K562 (cell line): ENCODE results near the gene TUBD1. TPM values are rescaled to one million over a fixed set of nuclear protein-coding genes. Genes with fewer than 3 reads are reported as not detected.
A peak's percentile ranks its signal among the peaks of the same experiment; 100 is the strongest.

Experiments
- CBX2 ChIP-seq: fragments of 200-600 bp; sonication (generic); IDR thresholded peaks from one replicate; pipeline ENCODE4 v1.6.1; 2012; ENCODE audit warnings: mild to moderate bottlenecking, low read length, inconsistent platforms; ENCODE audit not compliant: insufficient read depth, poor library complexity, severe bottlenecking
- CEBPG ChIP-seq, 3 experiments: fragments of 200-800 bp in 1 of 3; sonication (Bioruptor generic) in 1 of 3; sonication (generic) in 1 of 3; formaldehyde crosslinking in 1 of 3; IDR thresholded peaks in 2 of 3; conservative IDR thresholded peaks in 1 of 3; 2 replicates each; pipeline versions ENCODE4 v1.6.1 to v1.8.0; 2016 to 2022; ENCODE audit warnings: missing compliant biosample characterization in 2 of 3, missing genetic modification characterization in 2 of 3, mild to moderate bottlenecking in 1 of 3, missing genetic modification reagents in 1 of 3
- CREB1 ChIP-seq, 2 experiments: sonication (generic) in 1 of 2; formaldehyde crosslinking in 1 of 2; IDR thresholded peaks; 2 replicates each; pipeline versions ENCODE4 v1.6.1 to v1.8.0; 2012 to 2022; ENCODE audit warnings: inconsistent platforms in 1 of 2, mild to moderate bottlenecking in 1 of 2, missing genetic modification reagents in 1 of 2, moderate library complexity in 1 of 2
- HMGN3 ChIP-seq: IDR thresholded peaks from 2 replicates; pipeline ENCODE4 v1.6.1; 2011; ENCODE audit warnings: borderline replicate concordance, low read depth, mild to moderate bottlenecking, mixed read lengths, low read length; ENCODE audit not compliant: insufficient read length; ENCODE audit errors: extremely low read depth
- MTA1 ChIP-seq: fragments of 450-650 bp; IDR thresholded peaks from 2 replicates; pipeline ENCODE4 v1.6.1; 2017; ENCODE audit warnings: borderline replicate concordance
- MYNN ChIP-seq, 2 experiments: sonication (generic); formaldehyde crosslinking in 1 of 2; IDR thresholded peaks; 2 replicates each; pipeline versions ENCODE4 v1.5.0 to v1.6.1; 2016 to 2020; ENCODE audit warnings: antibody characterized with exemption in 1 of 2, missing genetic modification reagents in 1 of 2
- PYGO2 ChIP-seq: fragments of 450-650 bp; IDR thresholded peaks from 2 replicates; pipeline ENCODE4 v1.6.1; 2016; ENCODE audit warnings: mild to moderate bottlenecking, missing genetic modification characterization, moderate library complexity, missing compliant biosample characterization
- SRSF9 ChIP-seq: fragments of 200-400 bp; formaldehyde crosslinking; IDR thresholded peaks from 2 replicates; pipeline ENCODE4 v1.6.1; 2017; ENCODE audit warnings: low read depth, low read length, borderline replicate concordance
- ZKSCAN1 ChIP-seq: fragments of 150-350 bp; IDR thresholded peaks from 2 replicates; pipeline ENCODE4 v1.6.1; 2016; ENCODE audit warnings: low read depth, low read length
- ZNF444 ChIP-seq: fragments of 250-450 bp; sonication (Bioruptor Pico); IDR thresholded peaks from 2 replicates; pipeline ENCODE4 v1.4.0; 2020; ENCODE audit warnings: mild to moderate bottlenecking, moderate library complexity
- polyA plus RNA-seq, 8 experiments: library from polyadenylated mRNA; depleted of rRNA in 4 of 8; stranded (reverse) in 5 of 8; unstranded in 3 of 8; fragments of >200 nt; fragmentation: Nextera tagmentation in 2 of 8; fragmentation: Illumina TruSeq in 1 of 8; extraction: Ambion mirVana in 2 of 8; extraction: Trizol in 1 of 8; gene quantifications; 2 replicates each; pipeline versions ENCODE4 v1.2.1 to v1.2.3, GENCODE V29; 2011 to 2014; ENCODE audit warnings: inconsistent platforms in 1 of 8, missing spikeins in 1 of 8
- total RNA-seq, 7 experiments: library from RNA; depleted of rRNA in 6 of 7; stranded (reverse); fragments of >200 nt in 6 of 7; fragmentation: Illumina TruSeq in 2 of 7; extraction: Trizol in 2 of 7; gene quantifications; 2 replicates each; pipeline versions ENCODE4 v1.2.1 to v1.2.3, GENCODE V29; 2011 to 2021; ENCODE audit warnings: low replicate concordance in 1 of 7
- TF ChIP-seq, protein P1 (sequence below): fragments of 450-650 bp; IDR thresholded peaks from 2 replicates; pipeline ENCODE4 v1.6.1; 2017; ENCODE audit warnings: antibody characterized with exemption, mild to moderate bottlenecking
- TF ChIP-seq, protein P2 (sequence below): fragments of 450-650 bp; conservative IDR thresholded peaks from 2 replicates; pipeline ENCODE4 v1.6.1; 2016; ENCODE audit warnings: missing genetic modification characterization, low read depth, mild to moderate bottlenecking, missing compliant biosample characterization, moderate library complexity
- TF ChIP-seq, protein P3 (sequence below): sonication (generic); formaldehyde crosslinking; IDR thresholded peaks from 2 replicates; pipeline ENCODE4 v1.8.0; 2022; ENCODE audit warnings: mild to moderate bottlenecking, missing genetic modification reagents
- TF ChIP-seq, protein P4 (sequence below), 2 experiments: IDR thresholded peaks in 1 of 2; conservative IDR thresholded peaks in 1 of 2; 2 replicates each; pipeline ENCODE4 v1.6.1; 2016; ENCODE audit warnings: low read depth in 2 of 2, mild to moderate bottlenecking in 1 of 2, missing compliant biosample characterization in 1 of 2, missing genetic modification characterization in 1 of 2, moderate library complexity in 1 of 2

Gene TUBD1
- total and polyA plus RNA-seq, 9 of the 15 experiments (the other 6 are each of a cell fraction or from before 2014, with no cell fraction given), result 10.8 to 35.3 (median 17.9) TPM

DNA sequence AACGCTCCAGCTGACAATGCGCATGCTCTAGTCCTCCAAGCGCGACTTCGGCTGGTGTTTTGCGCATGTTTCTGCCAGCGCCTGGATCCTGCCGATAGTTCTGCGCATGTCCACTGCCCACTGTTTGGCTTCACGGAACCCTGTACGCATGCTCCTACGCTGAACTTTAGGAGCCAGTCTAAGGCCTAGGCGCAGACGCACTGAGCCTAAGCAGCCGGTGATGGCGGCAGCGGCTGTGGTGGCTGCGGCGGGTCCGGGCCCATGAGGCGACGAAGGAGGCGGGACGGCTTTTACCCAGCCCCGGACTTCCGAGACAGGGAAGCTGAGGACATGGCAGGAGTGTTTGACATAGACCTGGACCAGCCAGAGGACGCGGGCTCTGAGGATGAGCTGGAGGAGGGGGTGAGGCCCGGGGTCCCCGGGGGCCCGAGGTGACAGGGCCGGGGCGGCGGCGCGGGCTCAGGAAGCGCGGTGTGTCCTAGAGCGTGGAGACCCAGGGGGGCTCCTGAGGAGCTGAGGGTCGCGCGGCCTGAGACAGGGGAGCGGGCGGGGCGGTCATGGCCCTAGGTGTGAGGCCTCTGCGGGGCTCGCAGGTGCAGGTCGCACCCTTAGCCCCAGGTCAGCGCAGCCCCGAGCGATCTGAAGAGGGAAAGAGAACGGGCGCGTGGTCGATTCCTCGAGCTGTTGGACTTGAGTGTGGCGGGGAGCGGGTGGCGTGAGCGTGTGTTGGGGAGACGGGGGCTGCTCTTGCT is at the start of gene TUBD1, which contains the start of gene RPS6KB1 (continued):
- TF ChIP-seq, protein P1, sequence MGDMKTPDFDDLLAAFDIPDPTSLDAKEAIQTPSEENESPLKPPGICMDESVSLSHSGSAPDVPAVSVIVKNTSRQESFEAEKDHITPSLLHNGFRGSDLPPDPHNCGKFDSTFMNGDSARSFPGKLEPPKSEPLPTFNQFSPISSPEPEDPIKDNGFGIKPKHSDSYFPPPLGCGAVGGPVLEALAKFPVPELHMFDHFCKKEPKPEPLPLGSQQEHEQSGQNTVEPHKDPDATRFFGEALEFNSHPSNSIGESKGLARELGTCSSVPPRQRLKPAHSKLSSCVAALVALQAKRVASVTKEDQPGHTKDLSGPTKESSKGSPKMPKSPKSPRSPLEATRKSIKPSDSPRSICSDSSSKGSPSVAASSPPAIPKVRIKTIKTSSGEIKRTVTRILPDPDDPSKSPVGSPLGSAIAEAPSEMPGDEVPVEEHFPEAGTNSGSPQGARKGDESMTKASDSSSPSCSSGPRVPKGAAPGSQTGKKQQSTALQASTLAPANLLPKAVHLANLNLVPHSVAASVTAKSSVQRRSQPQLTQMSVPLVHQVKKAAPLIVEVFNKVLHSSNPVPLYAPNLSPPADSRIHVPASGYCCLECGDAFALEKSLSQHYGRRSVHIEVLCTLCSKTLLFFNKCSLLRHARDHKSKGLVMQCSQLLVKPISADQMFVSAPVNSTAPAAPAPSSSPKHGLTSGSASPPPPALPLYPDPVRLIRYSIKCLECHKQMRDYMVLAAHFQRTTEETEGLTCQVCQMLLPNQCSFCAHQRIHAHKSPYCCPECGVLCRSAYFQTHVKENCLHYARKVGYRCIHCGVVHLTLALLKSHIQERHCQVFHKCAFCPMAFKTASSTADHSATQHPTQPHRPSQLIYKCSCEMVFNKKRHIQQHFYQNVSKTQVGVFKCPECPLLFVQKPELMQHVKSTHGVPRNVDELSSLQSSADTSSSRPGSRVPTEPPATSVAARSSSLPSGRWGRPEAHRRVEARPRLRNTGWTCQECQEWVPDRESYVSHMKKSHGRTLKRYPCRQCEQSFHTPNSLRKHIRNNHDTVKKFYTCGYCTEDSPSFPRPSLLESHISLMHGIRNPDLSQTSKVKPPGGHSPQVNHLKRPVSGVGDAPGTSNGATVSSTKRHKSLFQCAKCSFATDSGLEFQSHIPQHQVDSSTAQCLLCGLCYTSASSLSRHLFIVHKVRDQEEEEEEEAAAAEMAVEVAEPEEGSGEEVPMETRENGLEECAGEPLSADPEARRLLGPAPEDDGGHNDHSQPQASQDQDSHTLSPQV, result no peak
- TF ChIP-seq SRSF9 (no peak), ZNF444 (CRISPR knock-in tag) (no peak), MTA1 (no peak), CBX2 (no peak), MYNN (IDR thresholded peaks at IDR 0.05) (no peak), MYNN (CRISPR knock-in tag; IDR thresholded peaks at IDR 0.05) (no peak), CREB1 (IDR thresholded peaks at IDR 0.05) (peak; percentile 57; the same call in 1 of the 2 replicates), CREB1 (CRISPR knock-in tag; IDR thresholded peaks at IDR 0.05) (peak; percentile 27; the same call in 1 of the 2 replicates), CEBPG (CRISPR knock-in tag; IDR thresholded peaks at IDR 0.05) (no peak), CEBPG (tag; conservative IDR thresholded peaks at IDR 0.05 in 1 of 2, IDR thresholded peaks at IDR 0.05 in 1 of 2) (no peak), PYGO2 (tag) (no peak), ZKSCAN1 (no peak), HMGN3 (no peak)
- TF ChIP-seq, protein P2, sequence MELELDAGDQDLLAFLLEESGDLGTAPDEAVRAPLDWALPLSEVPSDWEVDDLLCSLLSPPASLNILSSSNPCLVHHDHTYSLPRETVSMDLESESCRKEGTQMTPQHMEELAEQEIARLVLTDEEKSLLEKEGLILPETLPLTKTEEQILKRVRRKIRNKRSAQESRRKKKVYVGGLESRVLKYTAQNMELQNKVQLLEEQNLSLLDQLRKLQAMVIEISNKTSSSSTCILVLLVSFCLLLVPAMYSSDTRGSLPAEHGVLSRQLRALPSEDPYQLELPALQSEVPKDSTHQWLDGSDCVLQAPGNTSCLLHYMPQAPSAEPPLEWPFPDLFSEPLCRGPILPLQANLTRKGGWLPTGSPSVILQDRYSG (tag), result no peak
- TF ChIP-seq, protein P3, sequence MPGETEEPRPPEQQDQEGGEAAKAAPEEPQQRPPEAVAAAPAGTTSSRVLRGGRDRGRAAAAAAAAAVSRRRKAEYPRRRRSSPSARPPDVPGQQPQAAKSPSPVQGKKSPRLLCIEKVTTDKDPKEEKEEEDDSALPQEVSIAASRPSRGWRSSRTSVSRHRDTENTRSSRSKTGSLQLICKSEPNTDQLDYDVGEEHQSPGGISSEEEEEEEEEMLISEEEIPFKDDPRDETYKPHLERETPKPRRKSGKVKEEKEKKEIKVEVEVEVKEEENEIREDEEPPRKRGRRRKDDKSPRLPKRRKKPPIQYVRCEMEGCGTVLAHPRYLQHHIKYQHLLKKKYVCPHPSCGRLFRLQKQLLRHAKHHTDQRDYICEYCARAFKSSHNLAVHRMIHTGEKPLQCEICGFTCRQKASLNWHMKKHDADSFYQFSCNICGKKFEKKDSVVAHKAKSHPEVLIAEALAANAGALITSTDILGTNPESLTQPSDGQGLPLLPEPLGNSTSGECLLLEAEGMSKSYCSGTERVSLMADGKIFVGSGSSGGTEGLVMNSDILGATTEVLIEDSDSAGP, result no peak
- TF ChIP-seq, protein P4, sequence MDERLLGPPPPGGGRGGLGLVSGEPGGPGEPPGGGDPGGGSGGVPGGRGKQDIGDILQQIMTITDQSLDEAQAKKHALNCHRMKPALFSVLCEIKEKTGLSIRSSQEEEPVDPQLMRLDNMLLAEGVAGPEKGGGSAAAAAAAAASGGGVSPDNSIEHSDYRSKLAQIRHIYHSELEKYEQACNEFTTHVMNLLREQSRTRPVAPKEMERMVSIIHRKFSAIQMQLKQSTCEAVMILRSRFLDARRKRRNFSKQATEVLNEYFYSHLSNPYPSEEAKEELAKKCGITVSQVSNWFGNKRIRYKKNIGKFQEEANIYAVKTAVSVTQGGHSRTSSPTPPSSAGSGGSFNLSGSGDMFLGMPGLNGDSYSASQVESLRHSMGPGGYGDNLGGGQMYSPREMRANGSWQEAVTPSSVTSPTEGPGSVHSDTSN (CRISPR knock-in tag; IDR thresholded peaks at IDR 0.05; ENCODE audit: low read depth), result no peak
- TF ChIP-seq, protein P4 (tag; conservative IDR thresholded peaks at IDR 0.05; ENCODE audit: low read depth), result no peak
